ENCODE results near the gene PTPRE. TPM values are rescaled to one million over a fixed set of nuclear protein-coding genes. Genes with fewer than 3 reads are reported as not detected.
A peak's percentile ranks its signal among the peaks of the same experiment; 100 is the strongest.
"Not testable (repeated sequence)": the region's sequence is repeated elsewhere in the genome, so short reads cannot be mapped to it uniquely, and the experiment has no call there.

Gene PTPRE
- total RNA-seq, 2 donors from 2014 or later, result 32.7 to 54.1 TPM

GRCh38 chr10:128080231-128080630, 173.3 kb downstream of the PTPRE start:
- Mint-ChIP-seq H3K27ac (peak overlapping the region; percentile 49), H3K4me1 (peaks cover 4% of the 10 kb centered on the region), H3K9me3 (no peaks in the 10 kb centered on the region), H3K4me3 (no peak overlapping the region), H3K27me3 (no peaks in the 10 kb centered on the region), H3K36me3 (ENCODE audit: low read depth) (peaks cover 91% of the 10 kb centered on the region)
- ATAC-seq (replicated peaks), result no peak

GRCh38 chr10:128080641-128081040, 173.7 kb downstream of the PTPRE start:
- H3K27me3 Mint-ChIP-seq, result no peaks in the 10 kb centered on the region

GRCh38 chr10:128081222-128081621, 174.3 kb downstream of the PTPRE start:
- H3K9me3 Mint-ChIP-seq, result no peaks in the 10 kb centered on the region
- no peak overlapping the region for H3K27ac Mint-ChIP-seq
- no peaks in the 10 kb centered on the region for H3K4me1 Mint-ChIP-seq
- H3K36me3 Mint-ChIP-seq (ENCODE audit: low read depth), result peaks cover 81% of the 10 kb centered on the region
- H3K4me3 Mint-ChIP-seq, result no peak overlapping the region
- ATAC-seq (replicated peaks), result no peak
- no peaks in the 10 kb centered on the region for H3K27me3 Mint-ChIP-seq

More at GRCh38 chr10:128080641-128081040, 173.7 kb downstream of the PTPRE start:
- H3K9me3 Mint-ChIP-seq, result no peaks in the 10 kb centered on the region
- peaks cover 87% of the 10 kb centered on the region for H3K36me3 Mint-ChIP-seq (ENCODE audit: low read depth)
- no peak overlapping the region for H3K4me3 Mint-ChIP-seq
- peak overlapping the region; percentile 49 for H3K27ac Mint-ChIP-seq
- no peak for ATAC-seq (replicated peaks)
- no peaks in the 10 kb centered on the region for H3K4me1 Mint-ChIP-seq

GRCh38 chr10:128081720-128082119, 174.8 kb downstream of the PTPRE start:
- no peak overlapping the region for H3K27ac Mint-ChIP-seq
- peaks cover 76% of the 10 kb centered on the region for H3K36me3 Mint-ChIP-seq (ENCODE audit: low read depth)
- no peak for ATAC-seq (replicated peaks)
- no peaks in the 10 kb centered on the region for H3K9me3 Mint-ChIP-seq
- no peaks in the 10 kb centered on the region for H3K27me3 Mint-ChIP-seq
- no peak overlapping the region for H3K4me3 Mint-ChIP-seq
- no peaks in the 10 kb centered on the region for H3K4me1 Mint-ChIP-seq

GRCh38 chr10:128083191-128083895, 176.4 kb downstream of the PTPRE start:
- peaks cover 61% of the 10 kb centered on the region for H3K36me3 Mint-ChIP-seq (ENCODE audit: low read depth)
- no peaks in the 10 kb centered on the region for H3K4me1 Mint-ChIP-seq
- H3K4me3 Mint-ChIP-seq, result no peak overlapping the region
- no peak overlapping the region for H3K27ac Mint-ChIP-seq
- ATAC-seq (replicated peaks), result no peak
- H3K27me3 Mint-ChIP-seq, result no peaks in the 10 kb centered on the region
- H3K9me3 Mint-ChIP-seq, result no peaks in the 10 kb centered on the region

GRCh38 chr10:128084364-128084763, 177.5 kb downstream of the PTPRE start:
- ATAC-seq (replicated peaks), result no peak
- Mint-ChIP-seq H3K27ac (no peak overlapping the region), H3K27me3 (no peaks in the 10 kb centered on the region), H3K9me3 (no peaks in the 10 kb centered on the region), H3K36me3 (ENCODE audit: low read depth) (peaks cover 51% of the 10 kb centered on the region), H3K4me1 (no peaks in the 10 kb centered on the region), H3K4me3 (no peak overlapping the region)

GRCh38 chr10:128084991-128085390, 178.1 kb downstream of the PTPRE start:
- H3K27ac Mint-ChIP-seq, result no peak overlapping the region
- no peaks in the 10 kb centered on the region for H3K27me3 Mint-ChIP-seq
- H3K4me3 Mint-ChIP-seq, result no peak overlapping the region
- H3K9me3 Mint-ChIP-seq, result no peaks in the 10 kb centered on the region
- H3K4me1 Mint-ChIP-seq, result no peaks in the 10 kb centered on the region
- no peak for ATAC-seq (replicated peaks)
- peaks cover 44% of the 10 kb centered on the region for H3K36me3 Mint-ChIP-seq (ENCODE audit: low read depth)

GRCh38 chr10:128086003-128086863, 179.3 kb downstream of the PTPRE start:
- no peak overlapping the region for H3K4me3 Mint-ChIP-seq
- no peaks in the 10 kb centered on the region for H3K9me3 Mint-ChIP-seq
- no peak overlapping the region for H3K27ac Mint-ChIP-seq
- H3K36me3 Mint-ChIP-seq (ENCODE audit: low read depth), result peaks cover 32% of the 10 kb centered on the region
- no peak for ATAC-seq (replicated peaks)
- H3K4me1 Mint-ChIP-seq, result no peaks in the 10 kb centered on the region
- H3K27me3 Mint-ChIP-seq, result no peaks in the 10 kb centered on the region

- Mint-ChIP-seq H3K36me3 (ENCODE audit: low read depth) (peaks cover 21% of the 10 kb centered on the region), H3K9me3 (no peaks in the 10 kb centered on the region), H3K4me3 (no peak overlapping the region), H3K27ac (no peak overlapping the region), H3K4me1 (no peaks in the 10 kb centered on the region), H3K27me3 (no peaks in the 10 kb centered on the region)
- ATAC-seq (replicated peaks), result peak; percentile 40
Observed at GRCh38 chr10:128087146-128087883, 180.4 kb downstream of the PTPRE start.

GRCh38 chr10:128087884-128088709, 181.2 kb downstream of the PTPRE start:
- H3K9me3 Mint-ChIP-seq, result no peaks in the 10 kb centered on the region
- no peaks in the 10 kb centered on the region for H3K27me3 Mint-ChIP-seq
- ATAC-seq (replicated peaks), result peak; percentile 36
- H3K27ac Mint-ChIP-seq, result no peak overlapping the region
- no peak overlapping the region for H3K4me3 Mint-ChIP-seq
- H3K4me1 Mint-ChIP-seq, result no peaks in the 10 kb centered on the region
- peaks cover 16% of the 10 kb centered on the region for H3K36me3 Mint-ChIP-seq (ENCODE audit: low read depth)

- peaks cover 17% of the 10 kb centered on the region for H3K4me1 Mint-ChIP-seq
- peaks cover 10% of the 10 kb centered on the region for H3K36me3 Mint-ChIP-seq (ENCODE audit: low read depth)
- no peak for ATAC-seq (replicated peaks)
- H3K27ac Mint-ChIP-seq, result no peak overlapping the region
- H3K27me3 Mint-ChIP-seq, result no peaks in the 10 kb centered on the region
- no peaks in the 10 kb centered on the region for H3K9me3 Mint-ChIP-seq
- H3K4me3 Mint-ChIP-seq, result no peak overlapping the region
Observed at GRCh38 chr10:128091636-128092210, 184.8 kb downstream of the PTPRE start.

GRCh38 chr10:128092454-128092853, 185.6 kb downstream of the PTPRE start:
- Mint-ChIP-seq H3K27me3 (no peaks in the 10 kb centered on the region), H3K4me3 (no peak overlapping the region), H3K9me3 (no peaks in the 10 kb centered on the region), H3K36me3 (ENCODE audit: low read depth) (peaks cover 13% of the 10 kb centered on the region), H3K4me1 (peaks cover 21% of the 10 kb centered on the region), H3K27ac (no peak overlapping the region)
- no peak for ATAC-seq (replicated peaks)

- not testable (repeated sequence) for H3K27ac Mint-ChIP-seq; H3K27me3 Mint-ChIP-seq; ATAC-seq (replicated peaks); H3K9me3 Mint-ChIP-seq
- Mint-ChIP-seq H3K36me3 (ENCODE audit: low read depth) (peaks cover 35% of the 10 kb centered on the region), H3K4me3 (peak overlapping the region; percentile 60), H3K4me1 (peaks cover 26% of the 10 kb centered on the region)
Observed at GRCh38 chr10:128094596-128094995, 187.7 kb downstream of the PTPRE start.
